ENCODE data around the gene SAP25. TPM values are rescaled to one million over a fixed set of nuclear protein-coding genes. Genes with fewer than 3 reads are reported as not detected.

SAP25 gene
- total and polyA plus RNA-seq, 2 of the 8 experiments (the other 6 are each of a cell fraction or from before 2014, with no cell fraction given): 3.6 to 5.8 TPM

DNA sequence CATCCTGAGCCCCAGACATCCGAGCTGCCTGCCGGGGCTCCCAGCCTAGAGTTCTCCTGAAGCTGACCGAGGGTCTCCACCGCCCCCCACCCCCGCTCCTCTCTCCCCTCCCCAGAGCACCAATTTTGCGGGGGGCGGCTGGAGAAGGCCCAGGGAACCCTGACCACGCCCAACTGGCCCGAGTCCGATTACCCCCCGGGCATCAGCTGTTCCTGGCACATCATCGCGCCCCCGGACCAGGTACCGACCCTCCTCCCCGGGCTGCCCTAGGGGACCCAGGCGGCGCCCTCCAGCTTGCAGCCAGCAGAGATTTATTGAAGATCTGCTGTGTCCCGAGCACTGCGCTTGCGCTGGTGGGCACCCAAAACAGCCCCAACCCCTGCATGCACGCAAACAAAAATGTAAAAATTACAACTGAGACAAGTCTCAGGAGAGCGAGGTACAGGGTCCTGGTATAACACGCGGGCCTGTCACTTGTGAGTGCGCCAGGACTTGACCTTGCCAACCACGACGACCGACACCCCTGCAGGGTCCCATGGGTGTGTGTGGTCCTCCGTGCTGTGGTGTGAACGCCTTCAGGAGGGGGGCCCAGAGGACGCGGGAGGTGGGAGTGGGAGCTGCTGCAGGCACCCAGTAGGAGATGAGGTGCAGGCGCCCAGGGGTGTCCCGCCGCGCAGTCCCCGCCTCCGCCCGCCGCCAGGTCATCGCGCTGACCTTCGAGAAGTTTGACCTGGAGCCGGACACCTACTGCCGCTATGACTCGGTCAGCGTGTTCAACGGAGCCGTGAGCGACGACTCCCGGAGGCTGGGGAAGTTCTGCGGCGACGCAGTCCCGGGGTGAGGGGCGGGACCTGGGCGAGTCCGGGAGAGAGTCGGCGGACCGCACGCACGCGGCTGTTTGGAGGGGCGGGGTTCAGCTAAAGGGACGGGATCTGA is 31.5 kb upstream of the SAP25 start:
- Histone ChIP-seq H3K23ac (ENCODE audit: insufficient read length) (no peak overlapping the region), H3K9me3 (ENCODE audit: insufficient read depth in 2 of 2, low read depth in 1 of 2, low read length in 1 of 2) (no peaks in the 10 kb centered on the region), H2BK12ac (ENCODE audit: low read depth, low read length) (0 out of 2 replicates have a peak overlapping the region, but pooled peaks have one; percentile 27), H3K4me3 (ENCODE audit: extremely low read depth in 1 of 4, insufficient read depth in 2 of 4, low read depth in 3 of 4, low read length in 4 of 4) (peak overlapping the region; percentile 61 to 82 (median 76)), H2AK5ac (ENCODE audit: low read depth, low read length) (no peak overlapping the region), H4K8ac (ENCODE audit: extremely low read depth, insufficient read depth, low read length) (peak overlapping the region; percentile 72), H3K4ac (replicated peaks; ENCODE audit: insufficient read length, low read depth, low read length) (no peak overlapping the region), H4K5ac (ENCODE audit: insufficient read length, low read depth, low read length) (peak overlapping the region; percentile 40), H3K27me3 (replicated peaks in 1 of 4; ENCODE audit: control insufficient read depth in 3 of 4, extremely low read depth in 1 of 4, insufficient read depth in 3 of 4, low read length in 3 of 4) (peaks cover 0 to 10% (median 4%) of the 10 kb centered on the region in 4 experiments; a peak in 2 of 7 replicates), H3K18ac (ENCODE audit: extremely low read depth, low read length) (peak overlapping the region; percentile 48), H2BK20ac (ENCODE audit: low read length) (no peak overlapping the region), H3K79me1 (ENCODE audit: low read depth, low read length) (0 out of 2 replicates have a peak, but pooled peaks cover 4% of the 10 kb centered on the region), H2BK120ac (replicated peaks; ENCODE audit: low read depth, low read length) (no peak overlapping the region), H3K4me1 (replicated peaks in 1 of 4; ENCODE audit: control insufficient read depth in 3 of 4, insufficient read depth in 4 of 4, low read length in 3 of 4) (peaks cover 0 to 29% (median 19%) of the 10 kb centered on the region in 4 experiments; a peak in 6 of 7 replicates), H3K14ac (ENCODE audit: insufficient read length) (no peak overlapping the region), H3K4me2 (ENCODE audit: insufficient read depth in 1 of 2, low read depth in 2 of 2, low read length in 2 of 2) (peak overlapping the region; percentile 98), H2BK15ac (ENCODE audit: low read length) (no peak overlapping the region), H3K27ac (ENCODE audit: low read depth, low read length) (no peak overlapping the region), H3K56ac (replicated peaks; ENCODE audit: insufficient read length, low read depth, low read length) (no peak overlapping the region), H2BK5ac (ENCODE audit: low read depth, low read length) (no peak overlapping the region), H4K91ac (replicated peaks; ENCODE audit: insufficient read length, low read length) (no peak overlapping the region), H4K20me1 (replicated peaks in 1 of 2; ENCODE audit: control insufficient read depth in 1 of 2, insufficient read depth in 2 of 2, low read length in 2 of 2) (no peaks in the 10 kb centered on the region), H2AFZ (ENCODE audit: low read length) (peak overlapping the region; percentile 29; the same call in 1 of the 2 replicates), H3K36me3 (ENCODE audit: control insufficient read depth in 2 of 4, insufficient read depth in 4 of 4, low read length in 3 of 4) (peaks cover 0 to 7% (median under 1%) of the 10 kb centered on the region in 4 experiments; a peak in 3 of 8 replicates), H3K79me2 (ENCODE audit: control insufficient read depth in 1 of 2, insufficient read depth in 2 of 2, low read length in 2 of 2) (peaks cover 0 to 6% of the 10 kb centered on the region in 2 experiments; a peak in 1 of 4 replicates), H3K23me2 (ENCODE audit: low read depth, low read length) (peaks cover 25% of the 10 kb centered on the region), H3K9ac (replicated peaks in 1 of 4; ENCODE audit: extremely low read depth in 1 of 4, low read depth in 3 of 4, low read length in 3 of 4) (peak overlapping the region in 1 of 4 experiments; percentile 27; a peak in 2 of 7 replicates)
- no peak for FAIRE-seq
- POLR2A ChIA-PET (ENCODE audit: partially characterized antibody): interaction anchor here (0.7 to 8.9 kb wide), 13 partner anchors 10 to 247 kb away, joined by 3 to 172 read pairs (median 3); partner anchors contain the start of genes FBXO24, GIGYF1, LRCH4 and SLC12A9
- CTCF ChIA-PET (ENCODE audit: partially characterized antibody): interaction anchor here (0.8 to 5.4 kb wide), 16 partner anchors 9 to 247 kb away, joined by 3 to 39 read pairs (median 4); partner anchors contain the start of genes FBXO24, GIGYF1, LRCH4 and SLC12A9
- DNase-seq (ENCODE audit: low read depth in 1 of 2, low spot score in 2 of 2): peak in 1 of 2 experiments; percentile 79
- 5% methylated on average over 59 of the region's 68 CpGs; no CpG with 5 or more reads in 1 of the 2 experiments for WGBS, 2 experiments (ENCODE audit: extremely low coverage in 1 of 2, insufficient coverage in 1 of 2, insufficient read length in 1 of 2, insufficient replicate concordance in 2 of 2, low coverage in 1 of 2, low lambda C conversion rate in 2 of 2, missing lambda C conversion rate in 1 of 2)
- TF ChIP-seq KDM5A (IDR thresholded peaks at IDR 0.05; ENCODE audit: low read length) (no peak), JUND (IDR thresholded peaks at IDR 0.05; ENCODE audit: low read length) (no peak), SAP30 (IDR thresholded peaks at IDR 0.05; ENCODE audit: insufficient read depth, insufficient replicate concordance, low read length) (no peak), YY1 (IDR thresholded peaks at IDR 0.05; ENCODE audit: low read depth, low read length) (no peak), E2F6 (IDR thresholded peaks at IDR 0.05) (peak; percentile 67), FOSL1 (IDR thresholded peaks at IDR 0.05; ENCODE audit: insufficient read depth, low read depth, low read length) (no peak), BRCA1 (IDR thresholded peaks at IDR 0.05; ENCODE audit: low read depth, low read length) (no peak), KDM4A (IDR thresholded peaks at IDR 0.05; ENCODE audit: low read depth, low read length, severe bottlenecking) (peak; percentile 59)
